HepG2 (cell line): ENCODE measurements around the gene USF1. TPM values are rescaled to one million over a fixed set of nuclear protein-coding genes. Genes with fewer than 3 reads are reported as not detected.

ENCODE experiments used
- BORCS8-MEF2B ChIP-seq: sonication (generic); formaldehyde crosslinking; IDR thresholded peaks from 2 replicates; pipeline ENCODE4 v1.8.0; 2022; ENCODE audit warnings: mild to moderate bottlenecking, missing genetic modification reagents
- CENPT ChIP-seq: sonication (generic); formaldehyde crosslinking; IDR thresholded peaks from 2 replicates; pipeline ENCODE4 v1.8.0; 2022; ENCODE audit warnings: low read depth, mild to moderate bottlenecking, moderate library complexity, missing genetic modification reagents
- DMAP1 ChIP-seq: IDR thresholded peaks from 2 replicates; pipeline ENCODE4 v1.6.1; 2016
- EZH2 ChIP-seq: conservative IDR thresholded peaks from 2 replicates; pipeline ENCODE4 v1.6.1; 2012; ENCODE audit warnings: mild to moderate bottlenecking, low read depth, low read length, moderate library complexity
- FOXC1 ChIP-seq: sonication (generic); formaldehyde crosslinking; IDR thresholded peaks from 2 replicates; pipeline ENCODE4 v1.8.0; 2022; ENCODE audit warnings: mild to moderate bottlenecking, missing genetic modification reagents, borderline replicate concordance
- FUBP1 ChIP-seq: sonication (generic); formaldehyde crosslinking; IDR thresholded peaks from 2 replicates; pipeline ENCODE4 v1.5.1; 2020; ENCODE audit warnings: missing genetic modification reagents, mild to moderate bottlenecking, borderline replicate concordance
- HNRNPL ChIP-seq: fragments of 200-400 bp; formaldehyde crosslinking; IDR thresholded peaks from 2 replicates; pipeline ENCODE4 v1.6.1; 2017; ENCODE audit warnings: mild to moderate bottlenecking, low read depth, low read length
- HOMEZ ChIP-seq: IDR thresholded peaks from 2 replicates; pipeline ENCODE4 v1.6.1; 2016; ENCODE audit warnings: low read depth
- JUNB ChIP-seq: sonication (generic); formaldehyde crosslinking; IDR thresholded peaks from 2 replicates; pipeline ENCODE4 v1.8.0; 2022; ENCODE audit warnings: missing genetic modification reagents, mild to moderate bottlenecking, borderline replicate concordance
- KDM2A ChIP-seq: sonication (generic); formaldehyde crosslinking; IDR thresholded peaks from 2 replicates; pipeline ENCODE4 v1.4.0; 2020; ENCODE audit warnings: low read depth, missing genetic modification reagents, borderline replicate concordance
- KLF16 ChIP-seq, 2 experiments: sonication (generic) in 1 of 2; formaldehyde crosslinking in 1 of 2; IDR thresholded peaks; 2 replicates each; pipeline versions ENCODE4 v1.6.1 to v1.8.0; 2016 to 2023; ENCODE audit warnings: missing genetic modification reagents in 2 of 2, missing compliant biosample characterization in 1 of 2
- KMT2B ChIP-seq: IDR thresholded peaks from 2 replicates; pipeline ENCODE4 v1.6.1; 2016; ENCODE audit warnings: missing genetic modification reagents, missing compliant biosample characterization
- MTA1 ChIP-seq: sonication (generic); formaldehyde crosslinking; IDR thresholded peaks from 2 replicates; pipeline ENCODE4 v1.4.0; 2020; ENCODE audit warnings: missing genetic modification reagents, mild to moderate bottlenecking, borderline replicate concordance
- NKX3-1 ChIP-seq: sonication (generic); formaldehyde crosslinking; IDR thresholded peaks from 2 replicates; pipeline ENCODE4 v1.5.0; 2020; ENCODE audit warnings: missing genetic modification reagents
- NR2C2 ChIP-seq: sonication (generic); formaldehyde crosslinking; IDR thresholded peaks from 2 replicates; pipeline ENCODE4 v1.4.0; 2020; ENCODE audit warnings: missing genetic modification reagents, mild to moderate bottlenecking, moderate library complexity, borderline replicate concordance
- PRDM4 ChIP-seq: sonication (generic); formaldehyde crosslinking; IDR thresholded peaks from 2 replicates; pipeline ENCODE4 v1.9.0; 2021; ENCODE audit warnings: missing genetic modification reagents, borderline replicate concordance
- SALL1 ChIP-seq: sonication (generic); formaldehyde crosslinking; IDR thresholded peaks from 2 replicates; pipeline ENCODE4 v1.8.0; 2022; ENCODE audit warnings: mild to moderate bottlenecking, missing genetic modification reagents
- SAP130 ChIP-seq: IDR thresholded peaks from 2 replicates; pipeline ENCODE4 v1.6.1; 2016; ENCODE audit warnings: low read depth
- ZBTB7B ChIP-seq: sonication (generic); formaldehyde crosslinking; IDR thresholded peaks from 2 replicates; pipeline ENCODE4 v1.4.0; 2020; ENCODE audit warnings: missing genetic modification reagents
- ZFX ChIP-seq: sonication (generic); formaldehyde crosslinking; IDR thresholded peaks from 2 replicates; pipeline ENCODE4 v1.4.0; 2020; ENCODE audit warnings: mild to moderate bottlenecking, low read depth, missing genetic modification reagents, moderate library complexity
- ZNF263 ChIP-seq: sonication (generic); formaldehyde crosslinking; IDR thresholded peaks from 2 replicates; pipeline ENCODE4 v1.4.0; 2020; ENCODE audit warnings: missing genetic modification reagents
- ZNF607 ChIP-seq: sonication (generic); formaldehyde crosslinking; IDR thresholded peaks from 2 replicates; pipeline ENCODE4 v1.5.1; 2020; ENCODE audit warnings: missing genetic modification reagents, mild to moderate bottlenecking, borderline replicate concordance
- polyA plus RNA-seq, 8 experiments: library from polyadenylated mRNA; depleted of rRNA in 3 of 8; stranded (reverse) in 7 of 8; unstranded in 1 of 8; fragments of >200 nt; fragmentation: Illumina TruSeq in 4 of 8; extraction: Trizol in 4 of 8; gene quantifications; 2 replicates each; pipeline versions ENCODE4 v1.2.1 to v1.2.3, GENCODE V29; 2011 to 2016; ENCODE audit warnings: low read depth in 4 of 8, missing spikeins in 1 of 8, mixed read lengths in 1 of 8; ENCODE audit not compliant: insufficient read depth in 1 of 8
- total RNA-seq, 5 experiments: library from RNA; depleted of rRNA; stranded (reverse); fragments of >200 nt; fragmentation: Illumina TruSeq; extraction: Trizol; gene quantifications; 2 replicates each; pipeline ENCODE4 v1.2.3, GENCODE V29; 2016; ENCODE audit warnings: low read depth in 1 of 5

USF1 gene
- total and polyA plus RNA-seq, 2 of the 13 experiments (the other 11 are each of a cell fraction or from before 2014, with no cell fraction given): 26.9 to 39.4 TPM

GRCh38 chr1:161073474-161074121 is 27.8 kb upstream of the USF1 start (continued):
- TF ChIP-seq PRDM4 (CRISPR knock-in tag) (no peak), DMAP1 (CRISPR knock-in tag) (0 out of 2 replicates have a peak, but pooled peaks have one; percentile 29), ZFX (CRISPR knock-in tag) (peak; percentile 52), BORCS8-MEF2B (0 out of 2 replicates have a peak, but pooled peaks have one; percentile 37), CENPT (no peak), FOXC1 (CRISPR knock-in tag) (peak; percentile 75; the same call in 1 of the 2 replicates), SAP130 (peak; percentile 54; the same call in 1 of the 2 replicates), ZNF263 (CRISPR knock-in tag) (peak; percentile 88), EZH2 (no peak), SALL1 (0 out of 2 replicates have a peak, but pooled peaks have one; percentile 22), NKX3-1 (no peak), HNRNPL (0 out of 2 replicates have a peak, but pooled peaks have one; percentile 61), NR2C2 (CRISPR knock-in tag) (peak; percentile 32; the same call in 1 of the 2 replicates), ZNF607 (CRISPR knock-in tag) (0 out of 2 replicates have a peak, but pooled peaks have one; percentile 41), HOMEZ (CRISPR knock-in tag) (no peak), KMT2B (CRISPR knock-in tag) (0 out of 2 replicates have a peak, but pooled peaks have one; percentile 25), ZBTB7B (peak; percentile 26; the same call in 1 of the 2 replicates), KDM2A (CRISPR knock-in tag) (0 out of 2 replicates have a peak, but pooled peaks have one; percentile 22), JUNB (CRISPR knock-in tag) (no peak), KLF16 (CRISPR knock-in tag; IDR thresholded peaks at IDR 0.05) (no peak), FUBP1 (0 out of 2 replicates have a peak, but pooled peaks have one; percentile 46), MTA1 (CRISPR knock-in tag) (peak; percentile 84)
